Measurements from ENCODE around the gene RNLS. TPM values are rescaled to one million over a fixed set of nuclear protein-coding genes. Genes with fewer than 3 reads are reported as not detected.

Gene RNLS
- polyA plus RNA-seq, 2 of the 4 experiments (the other 2 are of a cell fraction) = 11.7 to 16.8 TPM

GRCh38 chr10:88540351-88540750 lies 42.8 kb downstream of the RNLS start (continued):
- no peak for TF ChIP-seq KDM5A (IDR thresholded peaks at IDR 0.05)
- TF ChIP-seq ELK1 (IDR thresholded peaks at IDR 0.05; ENCODE audit: low read depth, low read length) = no peak
- TF ChIP-seq SMC3 (IDR thresholded peaks at IDR 0.05) = no peak
- no peak for TF ChIP-seq RFX5 (IDR thresholded peaks at IDR 0.05)
- no peak for TF ChIP-seq MYC (IDR thresholded peaks at IDR 0.05; ENCODE audit: borderline replicate concordance, low read length)
- no peak for TF ChIP-seq ZC3H11A (IDR thresholded peaks at IDR 0.05)
- TF ChIP-seq FOXS1 (CRISPR knock-in tag; IDR thresholded peaks at IDR 0.05) = no peak
- TF ChIP-seq BCL3 (IDR thresholded peaks at IDR 0.05) = no peak
- no peak for TF ChIP-seq EHF (CRISPR knock-in tag; IDR thresholded peaks at IDR 0.05)
- no peak for TF ChIP-seq ATOH8 (CRISPR knock-in tag; IDR thresholded peaks at IDR 0.05; ENCODE audit: low read depth)
- TF ChIP-seq NR3C1 (IDR thresholded peaks at IDR 0.05) = no peak

- CTCF ChIA-PET = no interaction called here
- ATAC-seq = no peak
- Histone ChIP-seq H3K4me3 (no peak overlapping the region), H3K4me1 (no peaks in the 10 kb centered on the region; the same call in 2 of the 3 replicates), H3K9me3 (no peaks in the 10 kb centered on the region), H3K4me2 (no peak overlapping the region), H3K27ac (no peak overlapping the region)
- TF ChIP-seq JUNB (IDR thresholded peaks at IDR 0.05) = no peak
- no peak for TF ChIP-seq ZSCAN20 (CRISPR knock-in tag; IDR thresholded peaks at IDR 0.05)
- no peak for TF ChIP-seq EHMT2 (IDR thresholded peaks at IDR 0.05; ENCODE audit: low read depth)
- no peak for TF ChIP-seq PHF8 (IDR thresholded peaks at IDR 0.05; ENCODE audit: borderline replicate concordance, low read depth)
- TF ChIP-seq KDM1A (IDR thresholded peaks at IDR 0.05; ENCODE audit: low read depth) = no peak
- TF ChIP-seq HEYL (CRISPR knock-in tag; IDR thresholded peaks at IDR 0.05) = no peak
- no peak for TF ChIP-seq CHD4 (IDR thresholded peaks at IDR 0.05; ENCODE audit: borderline replicate concordance)
- no peak for TF ChIP-seq TP53 (CRISPR knock-in tag; IDR thresholded peaks at IDR 0.05)
- no peak for TF ChIP-seq HMGXB4 (CRISPR knock-in tag; IDR thresholded peaks at IDR 0.05; ENCODE audit: borderline replicate concordance)
- no peak for TF ChIP-seq TFCP2L1 (CRISPR knock-in tag; IDR thresholded peaks at IDR 0.05)
- TF ChIP-seq RARB (CRISPR knock-in tag; IDR thresholded peaks at IDR 0.05) = no peak
- TF ChIP-seq USF2 (IDR thresholded peaks at IDR 0.05) = no peak
- TF ChIP-seq MAFK (IDR thresholded peaks at IDR 0.05; ENCODE audit: partially characterized antibody) = no peak
- no peak for TF ChIP-seq ZC3H11A (IDR thresholded peaks at IDR 0.05)
- no peak for TF ChIP-seq CBX8 (IDR thresholded peaks at IDR 0.05)
- no peak for TF ChIP-seq MYC (IDR thresholded peaks at IDR 0.05; ENCODE audit: borderline replicate concordance, low read length)
- no peak for TF ChIP-seq SMC3 (IDR thresholded peaks at IDR 0.05)
- TF ChIP-seq EP300 (IDR thresholded peaks at IDR 0.05) = no peak
- TF ChIP-seq NFE2L2 (conservative IDR thresholded peaks at IDR 0.05; ENCODE audit: low read length) = no peak
- no peak for DNase-seq (ENCODE audit: low read depth in 1 of 2, low spot score in 1 of 2)
- FAIRE-seq = no peak
- 35% methylated on average over 2 of the region's 2 CpGs for WGBS (ENCODE audit: missing lambda C conversion rate)
- POLR2A ChIA-PET = no interaction called here
Measured at GRCh38 chr10:88538048-88538447, 45.1 kb downstream of the RNLS start.
